D721Med (cell line): ENCODE results near the gene LANCL2.

Experiments
- DNase-seq: peaks from one replicate; pipeline ENCODE4 v3.0.0; 2011; ENCODE audit warnings: low spot score; ENCODE audit not compliant: insufficient read length
- FAIRE-seq: peaks from 2 replicates; lab custom pipeline; 2011; peaks lifted over from hg19 to GRCh38; lab: Jason Lieb, UNC
- CTCF ChIP-seq: IDR thresholded peaks from 2 replicates; pipeline ENCODE4 v1.5.1; 2012; ENCODE audit warnings: mild to moderate bottlenecking, control low read depth; ENCODE audit not compliant: insufficient read depth; ENCODE audit errors: missing control alignments

LANCL2 gene

GRCh38 chr7:55336540-55336939, 28.6 kb upstream of the LANCL2 start:
- TF ChIP-seq CTCF = no peak
- FAIRE-seq = no peak
- no peak for DNase-seq

GRCh38 chr7:55339033-55340000, 25.8 kb upstream of the LANCL2 start:
- TF ChIP-seq CTCF = no peak
- DNase-seq = no peak
- FAIRE-seq = no peak

GRCh38 chr7:55342216-55342871, 22.8 kb upstream of the LANCL2 start:
- no peak for TF ChIP-seq CTCF
- DNase-seq = no peak
- no peak for FAIRE-seq

GRCh38 chr7:55343002-55343781, 21.9 kb upstream of the LANCL2 start:
- FAIRE-seq (no peak), DNase-seq (no peak)
- TF ChIP-seq CTCF = no peak

GRCh38 chr7:55343860-55344606, 21.1 kb upstream of the LANCL2 start:
- FAIRE-seq = no peak
- no peak for DNase-seq

More at GRCh38 chr7:55343860-55344606, 21.1 kb upstream of the LANCL2 start:
- TF ChIP-seq CTCF = no peak
